Measurements from ENCODE around the gene PIR.

Gene PIR

DNA sequence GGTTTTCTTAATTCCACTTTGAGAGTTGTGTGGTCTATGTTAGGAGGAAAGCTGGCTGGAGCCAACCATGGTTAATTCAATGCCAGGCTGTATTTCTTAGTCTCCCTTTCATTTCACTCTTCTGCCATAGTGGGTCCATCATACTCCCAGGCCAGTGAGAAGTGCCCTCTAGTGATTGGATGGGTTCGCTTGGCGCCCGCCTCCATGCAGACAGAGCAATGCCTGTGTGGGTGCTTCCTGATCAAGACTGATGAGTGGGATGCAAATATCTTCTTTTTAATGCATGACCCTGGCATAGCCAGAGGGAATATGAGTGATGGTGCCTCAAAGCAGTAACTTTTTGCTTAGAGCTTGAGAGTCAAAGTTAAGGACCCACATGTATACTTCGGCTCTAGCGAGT lies 13.9 kb upstream of the PIR start:
- Histone ChIP-seq H3K27me3 (ENCODE audit: control insufficient read depth, insufficient read depth, low read length) (peaks cover 2% of the 10 kb centered on the region), H3K4me1 (ENCODE audit: control insufficient read depth, insufficient read depth, low read length) (no peaks in the 10 kb centered on the region), H3K4me3 (ENCODE audit: low read length) (no peak overlapping the region)

DNA sequence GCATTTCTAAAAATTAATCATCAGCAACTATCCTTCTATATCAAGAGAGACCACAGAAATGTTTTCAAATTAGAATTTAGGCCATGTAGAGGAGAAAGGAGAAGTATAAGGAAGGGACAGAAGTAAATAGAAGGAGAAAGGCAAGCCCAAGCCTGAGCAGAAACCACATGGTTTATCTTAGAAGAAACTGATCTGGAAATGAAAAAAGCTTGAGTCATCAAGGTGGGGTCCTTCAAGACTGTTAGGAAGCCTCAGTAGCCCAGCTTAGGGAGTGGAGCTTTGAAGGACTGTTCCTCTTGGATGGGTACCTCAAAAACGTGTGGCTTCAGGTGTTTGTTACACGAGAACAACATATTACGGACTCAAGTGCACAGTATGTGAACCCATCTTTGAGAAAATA lies 12.0 kb upstream of the PIR start:
- Histone ChIP-seq H3K27ac (ENCODE audit: low read depth, low read length) (no peak overlapping the region), H3K9ac (ENCODE audit: low read length) (no peak overlapping the region), H3K27me3 (ENCODE audit: control insufficient read depth, insufficient read depth, low read length) (peaks cover 2% of the 10 kb centered on the region), H3K36me3 (ENCODE audit: control insufficient read depth, insufficient read depth, low read length) (no peaks in the 10 kb centered on the region), H3K4me3 (ENCODE audit: low read length) (no peak overlapping the region), H3K4me1 (ENCODE audit: control insufficient read depth, insufficient read depth, low read length) (no peaks in the 10 kb centered on the region)

More for the DNA sequence above, 13.9 kb upstream of the PIR start:
- no peak overlapping the region for H3K9ac ChIP-seq (ENCODE audit: low read length)
- no peak overlapping the region for H3K27ac ChIP-seq (ENCODE audit: low read depth, low read length)
- no peaks in the 10 kb centered on the region for H3K36me3 ChIP-seq (ENCODE audit: control insufficient read depth, insufficient read depth, low read length)

DNA sequence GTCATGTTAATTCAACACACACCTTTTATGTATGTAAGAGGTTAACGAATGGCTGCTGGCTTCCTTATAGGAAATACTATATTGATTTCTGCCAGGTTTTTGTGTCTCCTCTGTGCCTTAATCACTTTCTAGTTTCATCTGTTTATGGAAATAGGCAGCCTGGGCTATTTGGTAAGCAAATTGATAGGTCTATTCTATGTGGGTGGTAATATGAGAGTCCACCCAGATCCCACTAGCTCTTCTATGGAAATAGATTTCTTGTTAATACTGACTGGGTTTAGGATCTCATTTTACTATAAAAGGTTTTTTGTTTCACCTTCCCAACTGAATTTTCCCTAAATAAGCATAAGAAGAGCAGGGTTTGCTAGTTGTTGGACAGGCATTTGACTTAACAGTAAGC lies 11.5 kb upstream of the PIR start:
- H3K27ac ChIP-seq (ENCODE audit: low read depth, low read length) = no peak overlapping the region
- peaks cover 2% of the 10 kb centered on the region for H3K27me3 ChIP-seq (ENCODE audit: control insufficient read depth, insufficient read depth, low read length)

DNA sequence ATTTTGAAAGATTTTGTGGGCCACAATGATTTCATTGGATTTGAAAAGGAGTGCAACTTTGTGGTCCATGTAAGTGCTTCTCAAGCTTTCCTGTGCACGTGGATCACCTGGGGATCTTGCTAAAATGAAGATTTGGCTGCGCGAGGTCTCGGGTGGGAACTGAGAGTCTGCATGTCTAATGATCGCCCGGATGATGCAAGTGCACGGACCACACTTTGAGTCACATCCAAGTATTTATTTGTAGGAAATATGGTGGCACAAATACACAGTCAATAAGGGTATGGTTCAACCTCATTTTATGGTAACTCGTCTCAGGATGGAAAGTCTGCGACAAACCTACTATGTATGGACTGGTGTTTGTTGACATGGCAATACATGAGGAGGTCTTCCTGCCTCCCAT lies 8.4 kb upstream of the PIR start:
- H3K9ac ChIP-seq (ENCODE audit: low read length) = no peak overlapping the region
- H3K36me3 ChIP-seq (ENCODE audit: control insufficient read depth, insufficient read depth, low read length) = no peaks in the 10 kb centered on the region
- no peak overlapping the region for H3K27ac ChIP-seq (ENCODE audit: low read depth, low read length)
- H3K4me1 ChIP-seq (ENCODE audit: control insufficient read depth, insufficient read depth, low read length) = no peaks in the 10 kb centered on the region
- no peaks in the 10 kb centered on the region for H3K27me3 ChIP-seq (ENCODE audit: control insufficient read depth, insufficient read depth, low read length)
- no peak overlapping the region for H3K4me3 ChIP-seq (ENCODE audit: low read length)

More for the DNA sequence above, 11.5 kb upstream of the PIR start:
- Histone ChIP-seq H3K4me1 (ENCODE audit: control insufficient read depth, insufficient read depth, low read length) (no peaks in the 10 kb centered on the region), H3K4me3 (ENCODE audit: low read length) (no peak overlapping the region), H3K36me3 (ENCODE audit: control insufficient read depth, insufficient read depth, low read length) (no peaks in the 10 kb centered on the region), H3K9ac (ENCODE audit: low read length) (no peak overlapping the region)

DNA sequence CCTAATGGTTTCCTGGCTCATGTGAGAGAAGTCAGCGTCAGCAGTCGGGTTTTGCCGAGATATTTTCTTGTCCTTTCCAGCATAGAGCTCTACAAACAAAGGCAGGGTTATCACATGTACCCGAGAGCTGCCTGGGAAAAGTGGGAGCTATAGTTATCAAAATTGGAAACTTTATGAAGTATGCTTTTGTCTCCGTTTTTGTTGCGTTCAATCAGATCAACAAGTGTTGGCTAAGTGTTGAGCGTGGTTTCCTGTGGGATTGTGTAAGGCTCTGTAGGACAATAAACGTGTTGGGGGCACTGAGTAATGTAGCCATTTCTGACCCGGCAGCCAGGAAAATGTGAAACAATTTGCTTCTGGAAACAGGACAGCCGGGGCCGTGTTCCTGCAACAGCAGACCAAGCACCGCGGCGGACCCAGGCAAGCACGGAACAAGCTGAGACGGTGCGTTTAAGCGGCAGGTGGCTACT lies 7.4 kb upstream of the PIR start, which contains the start of gene BMX:
Gene BMX, plus strand, starts transcription at position 311 of the 470 bp plus-strand sequence. CDS start 7,547 bp downstream, outside the sequence.
- Histone ChIP-seq H3K4me3 (ENCODE audit: low read length) (no peak within 1 kb of the TSS), H3K9ac (ENCODE audit: low read length) (no peak within 1 kb of the TSS), H3K27ac (ENCODE audit: low read depth, low read length) (no peak within 1 kb of the TSS)

DNA sequence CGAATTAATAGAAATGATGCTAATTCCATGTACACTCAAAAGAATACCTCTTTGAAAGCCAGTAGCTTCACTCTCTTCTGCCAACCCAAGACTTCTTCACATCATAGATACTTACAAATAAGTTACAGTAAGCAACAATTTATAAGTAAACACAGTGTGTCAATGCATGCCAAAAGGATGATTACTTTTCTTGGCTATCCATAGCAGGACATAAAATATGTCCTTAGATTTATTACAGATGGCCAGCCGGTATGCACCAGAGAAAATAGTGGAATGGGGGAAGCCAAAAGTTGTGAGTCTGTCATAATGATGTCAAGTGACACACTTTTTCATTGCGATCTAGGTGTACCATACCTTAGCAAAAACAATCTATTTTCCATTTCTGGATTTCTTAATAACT lies 6.8 kb upstream of the PIR start:
- H3K4me3 ChIP-seq (ENCODE audit: low read length) = no peak overlapping the region
- H3K9ac ChIP-seq (ENCODE audit: low read length) = no peak overlapping the region
- no peaks in the 10 kb centered on the region for H3K4me1 ChIP-seq (ENCODE audit: control insufficient read depth, insufficient read depth, low read length)
- no peaks in the 10 kb centered on the region for H3K27me3 ChIP-seq (ENCODE audit: control insufficient read depth, insufficient read depth, low read length)
- H3K27ac ChIP-seq (ENCODE audit: low read depth, low read length) = no peak overlapping the region
- no peaks in the 10 kb centered on the region for H3K36me3 ChIP-seq (ENCODE audit: control insufficient read depth, insufficient read depth, low read length)

More for the DNA sequence above, 7.4 kb upstream of the PIR start, which contains the start of gene BMX:
- no peaks in the 10 kb centered on the region for H3K36me3 ChIP-seq (ENCODE audit: control insufficient read depth, insufficient read depth, low read length)
- H3K4me1 ChIP-seq (ENCODE audit: control insufficient read depth, insufficient read depth, low read length) = no peaks in the 10 kb centered on the region
- no peaks in the 10 kb centered on the region for H3K27me3 ChIP-seq (ENCODE audit: control insufficient read depth, insufficient read depth, low read length)

DNA sequence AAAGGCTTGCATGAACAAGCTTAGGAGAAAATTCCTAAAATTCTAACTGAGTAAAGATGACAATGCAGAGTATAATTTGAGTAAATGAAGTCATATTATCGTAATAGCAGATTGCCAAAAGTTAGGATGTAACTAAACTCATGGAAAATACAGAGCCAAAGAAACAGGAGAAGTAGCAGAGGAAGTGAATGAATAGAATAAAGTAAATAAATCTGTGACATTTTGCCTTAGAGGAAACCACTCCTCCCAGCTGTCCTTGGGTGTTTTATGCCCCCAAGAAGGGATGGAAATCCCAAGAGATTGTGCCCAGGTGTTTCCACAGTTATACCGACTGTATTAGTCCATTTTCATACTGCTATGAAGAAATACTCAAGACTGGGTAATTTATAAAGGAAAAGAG lies 5.6 kb upstream of the PIR start:
- no peak overlapping the region for H3K27ac ChIP-seq (ENCODE audit: low read depth, low read length)
- no peak overlapping the region for H3K9ac ChIP-seq (ENCODE audit: low read length)
- no peaks in the 10 kb centered on the region for H3K36me3 ChIP-seq (ENCODE audit: control insufficient read depth, insufficient read depth, low read length)
- H3K4me3 ChIP-seq (ENCODE audit: low read length) = no peak overlapping the region
- H3K4me1 ChIP-seq (ENCODE audit: control insufficient read depth, insufficient read depth, low read length) = no peaks in the 10 kb centered on the region
- no peaks in the 10 kb centered on the region for H3K27me3 ChIP-seq (ENCODE audit: control insufficient read depth, insufficient read depth, low read length)

DNA sequence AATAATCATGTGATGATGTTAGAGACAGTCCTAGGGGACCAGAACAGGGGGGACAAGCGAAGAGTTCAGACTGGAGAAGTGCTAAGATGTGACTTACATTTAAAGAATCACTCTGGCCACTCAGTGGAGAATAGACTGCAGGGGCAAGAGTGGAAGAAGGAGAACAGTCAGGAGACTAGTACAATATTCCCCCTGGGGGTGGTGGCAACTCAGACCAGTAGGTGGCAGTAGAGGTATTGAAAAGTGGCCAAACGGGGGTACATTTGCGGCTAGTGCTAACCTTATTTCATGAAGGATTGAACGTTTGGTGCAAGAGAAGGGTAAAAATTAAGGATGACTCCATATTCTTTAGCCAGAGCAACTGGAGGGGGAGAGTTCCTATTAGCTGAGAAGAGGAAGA lies 4.7 kb upstream of the PIR start:
- Histone ChIP-seq H3K27me3 (ENCODE audit: control insufficient read depth, insufficient read depth, low read length) (no peaks in the 10 kb centered on the region), H3K36me3 (ENCODE audit: control insufficient read depth, insufficient read depth, low read length) (no peaks in the 10 kb centered on the region), H3K27ac (ENCODE audit: low read depth, low read length) (no peak overlapping the region), H3K9ac (ENCODE audit: low read length) (no peak overlapping the region), H3K4me3 (ENCODE audit: low read length) (no peak overlapping the region), H3K4me1 (ENCODE audit: control insufficient read depth, insufficient read depth, low read length) (no peaks in the 10 kb centered on the region)

DNA sequence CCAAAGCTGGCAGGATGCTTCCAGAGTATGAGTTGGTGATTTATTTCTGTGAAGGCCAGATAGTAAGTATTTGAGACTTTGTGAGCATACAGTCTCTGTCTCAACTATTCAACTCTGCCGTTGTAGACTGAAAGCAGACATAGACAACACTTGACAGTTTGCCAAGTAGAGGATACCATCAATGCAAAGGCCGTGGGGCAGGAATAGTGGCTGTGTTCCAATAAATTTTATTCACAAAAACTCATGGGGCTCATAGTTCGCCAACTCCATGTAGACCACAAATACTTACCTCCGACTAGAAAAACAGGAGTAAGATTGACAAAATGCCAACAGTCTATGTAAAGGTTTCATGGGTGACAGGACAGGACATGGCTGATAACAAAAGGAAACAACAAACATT lies 3.7 kb upstream of the PIR start:
- Histone ChIP-seq H3K4me1 (ENCODE audit: control insufficient read depth, insufficient read depth, low read length) (no peaks in the 10 kb centered on the region), H3K9ac (ENCODE audit: low read length) (no peak overlapping the region), H3K4me3 (ENCODE audit: low read length) (no peak overlapping the region), H3K36me3 (ENCODE audit: control insufficient read depth, insufficient read depth, low read length) (no peaks in the 10 kb centered on the region), H3K27ac (ENCODE audit: low read depth, low read length) (no peak overlapping the region), H3K27me3 (ENCODE audit: control insufficient read depth, insufficient read depth, low read length) (no peaks in the 10 kb centered on the region)

DNA sequence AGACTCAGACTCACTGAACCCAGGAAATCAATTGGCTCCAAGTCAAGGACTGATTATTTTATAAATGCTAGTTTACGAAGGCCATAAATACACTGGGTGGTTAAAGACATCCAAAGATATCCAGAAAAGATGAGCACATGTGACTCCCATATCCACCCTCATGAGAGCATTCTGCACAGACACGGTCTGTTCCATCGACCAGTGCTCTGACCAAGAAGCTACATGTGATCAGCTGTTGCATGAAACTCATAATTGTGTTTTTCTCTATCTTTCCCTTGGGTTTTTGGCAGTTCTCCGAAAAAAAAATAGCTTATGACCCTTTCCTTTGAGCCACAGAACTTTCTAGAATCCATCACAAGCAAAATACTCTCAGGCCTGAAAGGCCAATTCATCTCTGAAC lies 2.7 kb upstream of the PIR start:
- no peak overlapping the region for H3K27ac ChIP-seq (ENCODE audit: low read depth, low read length)

DNA sequence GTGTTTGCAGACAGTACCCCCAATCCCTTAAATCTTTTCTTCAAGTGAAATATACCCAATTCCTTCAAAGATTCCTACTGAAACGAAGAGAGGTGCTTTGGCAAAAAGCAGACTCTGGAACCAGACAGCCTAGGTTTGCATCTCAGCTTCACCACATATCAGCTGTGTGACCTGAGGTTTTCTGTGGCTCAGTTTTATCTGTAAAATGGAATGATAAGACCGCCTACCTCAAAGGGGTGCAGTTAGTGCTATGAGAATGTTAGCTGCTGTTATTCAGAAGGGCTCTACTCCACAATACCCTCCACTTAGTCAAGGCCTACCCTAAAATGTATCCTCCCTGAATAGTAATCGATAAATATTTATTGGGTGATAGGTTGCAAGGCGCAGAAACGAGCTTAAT lies 664 bp downstream of the PIR start:
- no peak overlapping the region for H3K27ac ChIP-seq (ENCODE audit: low read depth, low read length)
- H3K36me3 ChIP-seq (ENCODE audit: control insufficient read depth, insufficient read depth, low read length) = no peaks in the 10 kb centered on the region
- no peak overlapping the region for H3K9ac ChIP-seq (ENCODE audit: low read length)
- no peaks in the 10 kb centered on the region for H3K27me3 ChIP-seq (ENCODE audit: control insufficient read depth, insufficient read depth, low read length)
- H3K4me3 ChIP-seq (ENCODE audit: low read length) = peak overlapping the region; percentile 52
- no peaks in the 10 kb centered on the region for H3K4me1 ChIP-seq (ENCODE audit: control insufficient read depth, insufficient read depth, low read length)

More for the DNA sequence above, 2.7 kb upstream of the PIR start:
- no peaks in the 10 kb centered on the region for H3K27me3 ChIP-seq (ENCODE audit: control insufficient read depth, insufficient read depth, low read length)
- no peak overlapping the region for H3K4me3 ChIP-seq (ENCODE audit: low read length)
- no peaks in the 10 kb centered on the region for H3K4me1 ChIP-seq (ENCODE audit: control insufficient read depth, insufficient read depth, low read length)
- H3K36me3 ChIP-seq (ENCODE audit: control insufficient read depth, insufficient read depth, low read length) = no peaks in the 10 kb centered on the region
- no peak overlapping the region for H3K9ac ChIP-seq (ENCODE audit: low read length)

DNA sequence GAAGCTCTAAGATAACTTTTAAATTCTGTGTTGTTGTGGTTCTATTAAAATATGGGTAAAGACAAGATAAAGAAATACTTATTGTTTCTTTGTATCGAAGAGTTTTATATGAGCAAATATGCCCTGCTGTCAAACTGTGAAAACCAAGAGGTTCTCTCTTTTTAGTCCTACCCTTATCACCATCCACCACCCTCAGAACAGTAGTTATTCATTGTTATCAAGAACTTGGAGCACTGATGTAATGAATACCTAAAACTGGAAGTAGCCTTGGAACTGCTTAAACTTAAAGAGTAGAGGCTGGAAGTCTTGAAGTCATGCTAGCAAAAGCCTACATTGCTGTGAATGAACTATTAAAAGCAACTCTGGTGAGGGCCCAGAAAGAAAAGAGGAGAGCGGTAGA lies 9.2 kb downstream of the PIR start:
- Histone ChIP-seq H3K4me3 (ENCODE audit: low read length) (no peak overlapping the region), H3K36me3 (ENCODE audit: control insufficient read depth, insufficient read depth, low read length) (no peaks in the 10 kb centered on the region), H3K27ac (ENCODE audit: low read depth, low read length) (no peak overlapping the region), H3K4me1 (ENCODE audit: control insufficient read depth, insufficient read depth, low read length) (no peaks in the 10 kb centered on the region), H3K9ac (ENCODE audit: low read length) (no peak overlapping the region), H3K27me3 (ENCODE audit: control insufficient read depth, insufficient read depth, low read length) (no peaks in the 10 kb centered on the region)

DNA sequence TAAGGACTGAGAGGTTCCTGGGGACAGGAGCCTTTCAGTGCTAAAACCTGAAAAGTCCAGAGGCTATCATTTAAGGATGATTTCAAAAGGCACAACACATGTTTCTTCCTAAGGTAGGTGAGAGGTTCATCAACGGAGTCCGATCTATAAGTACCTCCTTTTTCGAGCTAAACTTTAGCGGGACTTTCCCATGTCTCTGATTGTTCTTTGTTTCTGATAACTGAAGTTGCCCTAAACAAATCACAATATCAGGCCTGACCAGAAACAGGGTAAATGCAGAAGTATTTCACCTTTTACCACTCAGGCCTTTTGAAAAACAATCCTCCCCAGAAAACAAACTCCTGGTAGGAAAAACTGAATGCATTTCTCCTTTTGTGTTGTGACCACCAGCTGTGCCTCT lies 17.6 kb downstream of the PIR start:
- no peaks in the 10 kb centered on the region for H3K4me1 ChIP-seq (ENCODE audit: control insufficient read depth, insufficient read depth, low read length)
- no peak overlapping the region for H3K27ac ChIP-seq (ENCODE audit: low read depth, low read length)
- H3K27me3 ChIP-seq (ENCODE audit: control insufficient read depth, insufficient read depth, low read length) = no peaks in the 10 kb centered on the region
- no peaks in the 10 kb centered on the region for H3K36me3 ChIP-seq (ENCODE audit: control insufficient read depth, insufficient read depth, low read length)
- no peak overlapping the region for H3K9ac ChIP-seq (ENCODE audit: low read length)
- no peak overlapping the region for H3K4me3 ChIP-seq (ENCODE audit: low read length)

Data from rectal smooth muscle tissue (tissue), 1 donor.